Esophagus muscularis mucosa (tissue), 4 donors: ENCODE measurements around the gene IL1RL2. TPM values are rescaled to one million over a fixed set of nuclear protein-coding genes. Genes with fewer than 3 reads are reported as not detected.
A peak's percentile ranks its signal among the peaks of the same experiment; 100 is the strongest.

ENCODE experiments used
- DNase-seq: peaks from one replicate; pipeline ENCODE4 v3.0.0-alpha.2; 2017; ENCODE audit errors: extremely low spot score
- H3K27ac ChIP-seq, 4 donors: fragments of 200-600 bp; sonication (generic); replicated peaks in 1 of 4; 1 replicate in 3 of 4; 2 replicates in 1 of 4; pipeline ENCODE4 v1.5.1; 2016 to 2019; ENCODE audit warnings: mild to moderate bottlenecking in 1 of 4
- H3K27me3 ChIP-seq, 4 donors: fragments of 200-600 bp; sonication (generic); one replicate each; pipeline versions ENCODE4 v1.5.1 to v1.6.0; 2016 to 2019
- H3K36me3 ChIP-seq, 4 donors: fragments of 200-600 bp; sonication (generic); one replicate each; pipeline ENCODE4 v1.5.1; 2016 to 2019
- H3K4me1 ChIP-seq, 4 donors: fragments of 200-600 bp; sonication (generic); one replicate each; pipeline ENCODE4 v1.5.1; 2016 to 2019
- H3K4me3 ChIP-seq, 4 donors: fragments of 200-600 bp; sonication (generic); 1 replicate in 2 of 4; 2 replicates in 2 of 4; pipeline ENCODE4 v1.5.1; 2016 to 2019; ENCODE audit warnings: mild to moderate bottlenecking in 4 of 4, moderate library complexity in 1 of 4
- H3K9me3 ChIP-seq, 4 donors: fragments of 200-600 bp; sonication (generic); 1 replicate in 3 of 4; 2 replicates in 1 of 4; pipeline ENCODE4 v1.5.1; 2016 to 2019
- EP300 ChIP-seq: sonication (generic); formaldehyde crosslinking; IDR thresholded peaks from one replicate; pipeline ENCODE4 v1.6.1; 2017; ENCODE audit warnings: antibody characterized with exemption
- POLR2A ChIP-seq: fragments of 450-650 bp; IDR thresholded peaks from one replicate; pipeline ENCODE4 v1.6.1; 2017; ENCODE audit warnings: antibody characterized with exemption, moderate library complexity, mild to moderate bottlenecking, low read depth
- POLR2AphosphoS5 ChIP-seq, 2 donors: sonication (generic); formaldehyde crosslinking; IDR thresholded peaks; one replicate each; pipeline ENCODE4 v1.6.1; 2017; ENCODE audit warnings: antibody characterized with exemption in 2 of 2
- WGBS: methylation state at CpG from one replicate; pipeline ENCODE4 v1.1.5; 2018; 5-methylcytosine and 5-hydroxymethylcytosine counted together
- intact Hi-C: fragments of 100-400 bp; cut with DNase I; formaldehyde crosslinking; loops from one replicate; pipeline ENCODE4 v1.15.1; 2023
- total RNA-seq, 4 donors: library from RNA; depleted of rRNA; stranded (reverse); fragments of >200 nt; gene quantifications; one replicate each; pipeline versions ENCODE4 v1.1.0 to v1.2.1, GENCODE V29; 2016
- TF ChIP-seq, protein P1 (sequence below), 3 experiments: fragments of 200-600 bp in 2 of 3; fragments of 450-650 bp in 1 of 3; sonication (generic) in 2 of 3; IDR thresholded peaks; one replicate each; pipeline ENCODE4 v1.5.1; 2017 to 2019; ENCODE audit warnings: antibody characterized with exemption in 3 of 3, mild to moderate bottlenecking in 2 of 3, moderate library complexity in 1 of 3

Gene IL1RL2
- under 1 TPM in 3 of 4 donors, not detected in 1; 0.19 to 0.92 (median 0.66) TPM for total RNA-seq

- intact Hi-C loops: loop anchor here (5.0 kb wide), 2 partner anchors 35 to 55 kb away; no protein-coding TSS in a partner anchor
- TF ChIP-seq POLR2A: no peak
- TF ChIP-seq, protein P1, sequence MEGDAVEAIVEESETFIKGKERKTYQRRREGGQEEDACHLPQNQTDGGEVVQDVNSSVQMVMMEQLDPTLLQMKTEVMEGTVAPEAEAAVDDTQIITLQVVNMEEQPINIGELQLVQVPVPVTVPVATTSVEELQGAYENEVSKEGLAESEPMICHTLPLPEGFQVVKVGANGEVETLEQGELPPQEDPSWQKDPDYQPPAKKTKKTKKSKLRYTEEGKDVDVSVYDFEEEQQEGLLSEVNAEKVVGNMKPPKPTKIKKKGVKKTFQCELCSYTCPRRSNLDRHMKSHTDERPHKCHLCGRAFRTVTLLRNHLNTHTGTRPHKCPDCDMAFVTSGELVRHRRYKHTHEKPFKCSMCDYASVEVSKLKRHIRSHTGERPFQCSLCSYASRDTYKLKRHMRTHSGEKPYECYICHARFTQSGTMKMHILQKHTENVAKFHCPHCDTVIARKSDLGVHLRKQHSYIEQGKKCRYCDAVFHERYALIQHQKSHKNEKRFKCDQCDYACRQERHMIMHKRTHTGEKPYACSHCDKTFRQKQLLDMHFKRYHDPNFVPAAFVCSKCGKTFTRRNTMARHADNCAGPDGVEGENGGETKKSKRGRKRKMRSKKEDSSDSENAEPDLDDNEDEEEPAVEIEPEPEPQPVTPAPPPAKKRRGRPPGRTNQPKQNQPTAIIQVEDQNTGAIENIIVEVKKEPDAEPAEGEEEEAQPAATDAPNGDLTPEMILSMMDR (IDR thresholded peaks at IDR 0.05): no peak
- TF ChIP-seq EP300: no peak
- TF ChIP-seq POLR2AphosphoS5 (IDR thresholded peaks at IDR 0.05): no peak
- WGBS: 44% methylated on average over 23 of the region's 36 CpGs
- Histone ChIP-seq H3K9me3 (no peaks in the 10 kb centered on the region), H3K4me3 (peak within 1 kb of the TSS; percentile 56 to 61 (median 58)), H3K4me1 (peaks cover 6 to 16% (median 15%) of the 10 kb centered on the region in 4 donors), H3K36me3 (no peaks in the 10 kb centered on the region), H3K27ac (peak within 1 kb of the TSS; percentile 42 to 48 (median 46)), H3K27me3 (peaks cover 0 to 16% (median 0%) of the 10 kb centered on the region in 4 donors)
- DNase-seq: no peak
Measured at GRCh38 chr2:102186791-102187495, at the start of gene IL1RL2. Gene IL1RL2, plus strand, starts transcription at chr2:102187023. Its CDS starts 845 bp downstream, at chr2:102187868.

- no peaks in the 10 kb centered on the region for H3K36me3 ChIP-seq
- H3K4me1 ChIP-seq: peaks cover 5 to 16% (median 13%) of the 10 kb centered on the region in 4 donors
- H3K9me3 ChIP-seq: no peaks in the 10 kb centered on the region
- no peak for DNase-seq
- 88% methylated on average over 2 of the region's 2 CpGs for WGBS
- no peaks in the 10 kb centered on the region for H3K27me3 ChIP-seq
- intact Hi-C loops: no loop called here
- H3K4me3 ChIP-seq: no peak overlapping the region
- TF ChIP-seq POLR2AphosphoS5 (IDR thresholded peaks at IDR 0.05): no peak
- H3K27ac ChIP-seq: no peak overlapping the region
Measured at GRCh38 chr2:102137138-102137537, 49.7 kb upstream of the IL1RL2 start.

DNA sequence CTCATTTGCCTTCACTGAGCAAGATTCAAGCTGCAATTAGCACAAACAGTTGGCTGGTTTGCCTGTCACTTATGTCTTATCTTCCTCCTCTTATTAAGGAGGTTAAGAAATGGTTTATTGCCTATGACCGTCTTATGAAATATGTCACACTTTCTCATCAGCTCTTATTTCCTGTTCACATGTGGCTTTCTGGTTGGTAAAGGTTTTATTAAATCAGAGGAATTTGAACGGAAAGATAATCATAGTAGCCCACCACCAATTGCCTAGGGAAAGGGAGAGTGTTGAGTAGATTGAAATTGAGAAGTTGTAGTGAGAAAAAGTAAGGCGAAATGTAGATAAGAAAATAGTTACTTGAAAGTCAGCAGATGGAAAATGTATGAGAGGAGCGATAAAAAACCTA lies 48.5 kb upstream of the IL1RL2 start:
- no peak overlapping the region for H3K4me3 ChIP-seq
- no peak overlapping the region for H3K27ac ChIP-seq
- no peaks in the 10 kb centered on the region for H3K36me3 ChIP-seq
- H3K27me3 ChIP-seq: no peaks in the 10 kb centered on the region
- intact Hi-C loops: no loop called here
- H3K4me1 ChIP-seq: peaks cover 5 to 23% (median 18%) of the 10 kb centered on the region in 4 donors
- no peaks in the 10 kb centered on the region for H3K9me3 ChIP-seq
- 83% methylated on average over 4 of the region's 4 CpGs for WGBS
- no peak for DNase-seq
- no peak for TF ChIP-seq POLR2A
- no peak for TF ChIP-seq POLR2AphosphoS5 (IDR thresholded peaks at IDR 0.05)
- no peak for TF ChIP-seq EP300
- TF ChIP-seq, protein P1 (IDR thresholded peaks at IDR 0.05): no peak

- no peaks in the 10 kb centered on the region for H3K27me3 ChIP-seq
- no peak overlapping the region for H3K27ac ChIP-seq
- peaks cover 5 to 37% (median 25%) of the 10 kb centered on the region in 4 donors for H3K4me1 ChIP-seq
- DNase-seq: no peak
- H3K36me3 ChIP-seq: peaks cover 0 to 2% (median 0%) of the 10 kb centered on the region in 4 donors
- 74% methylated on average over 1 of the region's 1 CpG for WGBS
- TF ChIP-seq POLR2AphosphoS5 (IDR thresholded peaks at IDR 0.05): no peak
- no peak for TF ChIP-seq POLR2A
- TF ChIP-seq EP300: no peak
- peaks cover 0 to 4% (median 0%) of the 10 kb centered on the region in 4 donors for H3K9me3 ChIP-seq
- no peak overlapping the region for H3K4me3 ChIP-seq
- intact Hi-C loops: loop anchor here (5.0 kb wide), 1 partner anchor 78 kb away; no protein-coding TSS in a partner anchor
Measured at GRCh38 chr2:102139851-102140250, 47.0 kb upstream of the IL1RL2 start.

GRCh38 chr2:102140377-102140776 lies 46.4 kb upstream of the IL1RL2 start:
- Histone ChIP-seq H3K36me3 (peaks cover 0 to 8% (median 0%) of the 10 kb centered on the region in 4 donors), H3K4me3 (no peak overlapping the region), H3K27me3 (no peaks in the 10 kb centered on the region), H3K4me1 (peaks cover 5 to 41% (median 27%) of the 10 kb centered on the region in 4 donors), H3K9me3 (peaks cover 0 to 9% (median 3%) of the 10 kb centered on the region in 4 donors), H3K27ac (peak overlapping the region in 2 of 4 donors; percentile 89 to 94)
- no peak for DNase-seq
- TF ChIP-seq EP300 (no peak), POLR2A (no peak), POLR2AphosphoS5 (IDR thresholded peaks at IDR 0.05) (no peak)
- TF ChIP-seq, protein P1 (IDR thresholded peaks at IDR 0.05): no peak
- WGBS: 94% methylated on average over 2 of the region's 2 CpGs
- intact Hi-C loops: loop anchor here (5.0 kb wide), 1 partner anchor 78 kb away; no protein-coding TSS in a partner anchor
